ENCODE measurements around the gene MPEG1. TPM values are rescaled to one million over a fixed set of nuclear protein-coding genes. Genes with fewer than 3 reads are reported as not detected.

The MPEG1 gene
- total and polyA plus RNA-seq, 3 donors from 2014 or later: 0.87 to 12.1 (median 3.8) TPM

GRCh38 chr11:59189986-59190385 is 22.7 kb downstream of the MPEG1 start:
- Histone ChIP-seq H3K9me3 (no peaks in the 10 kb centered on the region), H3K4me1 (peaks cover 10% of the 10 kb centered on the region), H3K36me3 (ENCODE audit: low read depth, missing control alignments) (no peaks in the 10 kb centered on the region), H3K27ac (no peak overlapping the region), H3K27me3 (no peaks in the 10 kb centered on the region), H3K4me3 (no peak overlapping the region)
- intact Hi-C loops (cut with DNase I; ENCODE audit: low total_unique reads): no loop called here
- DNase-seq: no peak
- 69 to 71% methylated on average over 4 of the region's 4 CpGs for WGBS, 2 donors
- no peak for TF ChIP-seq POLR2A (IDR thresholded peaks at IDR 0.05)
- TF ChIP-seq CTCF (IDR thresholded peaks at IDR 0.05): no peak

GRCh38 chr11:59188954-59189353 is 23.8 kb downstream of the MPEG1 start:
- no peak overlapping the region for H3K27ac ChIP-seq
- 91 to 93% methylated on average over 4 of the region's 4 CpGs for WGBS, 2 donors
- no peak for TF ChIP-seq POLR2A (IDR thresholded peaks at IDR 0.05)
- TF ChIP-seq CTCF (IDR thresholded peaks at IDR 0.05): no peak
- no peak for DNase-seq
- H3K27me3 ChIP-seq: no peaks in the 10 kb centered on the region
- peaks cover 13% of the 10 kb centered on the region for H3K4me1 ChIP-seq
- no peak overlapping the region for H3K4me3 ChIP-seq
- intact Hi-C loops (cut with DNase I; ENCODE audit: low total_unique reads): no loop called here
- H3K9me3 ChIP-seq: no peaks in the 10 kb centered on the region
- H3K36me3 ChIP-seq (ENCODE audit: low read depth, missing control alignments): no peaks in the 10 kb centered on the region

GRCh38 chr11:59187587-59187986 is 25.1 kb downstream of the MPEG1 start:
- Histone ChIP-seq H3K4me3 (no peak overlapping the region), H3K4me1 (peaks cover 13% of the 10 kb centered on the region), H3K36me3 (ENCODE audit: low read depth, missing control alignments) (no peaks in the 10 kb centered on the region), H3K27ac (no peak overlapping the region), H3K9me3 (no peaks in the 10 kb centered on the region), H3K27me3 (no peaks in the 10 kb centered on the region)
- no peak for TF ChIP-seq CTCF (IDR thresholded peaks at IDR 0.05)
- no peak for TF ChIP-seq POLR2A (IDR thresholded peaks at IDR 0.05)
- intact Hi-C loops (cut with DNase I; ENCODE audit: low total_unique reads): no loop called here
- 81 to 88% methylated on average over 6 of the region's 6 CpGs for WGBS, 2 donors
- no peak for DNase-seq

GRCh38 chr11:59187035-59187434 is 25.7 kb downstream of the MPEG1 start:
- 96 to 97% methylated on average over 3 of the region's 3 CpGs for WGBS, 2 donors
- TF ChIP-seq POLR2A (IDR thresholded peaks at IDR 0.05) (no peak), CTCF (IDR thresholded peaks at IDR 0.05) (no peak)
- H3K9me3 ChIP-seq: no peaks in the 10 kb centered on the region
- no peak overlapping the region for H3K4me3 ChIP-seq
- H3K36me3 ChIP-seq (ENCODE audit: low read depth, missing control alignments): no peaks in the 10 kb centered on the region
- H3K4me1 ChIP-seq: peaks cover 13% of the 10 kb centered on the region
- H3K27me3 ChIP-seq: no peaks in the 10 kb centered on the region
- no peak overlapping the region for H3K27ac ChIP-seq
- intact Hi-C loops (cut with DNase I; ENCODE audit: low total_unique reads): no loop called here
- DNase-seq: no peak

GRCh38 chr11:59186130-59186594 is 26.6 kb downstream of the MPEG1 start:
- Histone ChIP-seq H3K9me3 (no peaks in the 10 kb centered on the region), H3K27ac (peak overlapping the region in 1 of 2 donors; percentile 3), H3K27me3 (no peaks in the 10 kb centered on the region), H3K4me1 (peaks cover 13% of the 10 kb centered on the region), H3K36me3 (ENCODE audit: low read depth, missing control alignments) (no peaks in the 10 kb centered on the region), H3K4me3 (no peak overlapping the region)
- intact Hi-C loops (cut with DNase I; ENCODE audit: low total_unique reads): no loop called here
- DNase-seq: peak; percentile 43
- TF ChIP-seq POLR2A (IDR thresholded peaks at IDR 0.05): no peak
- TF ChIP-seq CTCF (IDR thresholded peaks at IDR 0.05): peak in 2 of 3 experiments; percentile 41 to 56
- 72 to 73% methylated on average over 5 of the region's 5 CpGs for WGBS, 2 donors

Data from testis (tissue), 3 donors.